C4-2B (cell line): ENCODE measurements around the gene HSF2.

Source experiments
- ZFX ChIP-seq: fragments of 450-650 bp; IDR thresholded peaks from 2 replicates; pipeline ENCODE4 v1.6.1; 2017
- TF ChIP-seq, protein P1 (sequence below): fragments of 450-650 bp; conservative IDR thresholded peaks from 2 replicates; pipeline ENCODE4 v1.5.1; 2017; ENCODE audit warnings: mild to moderate bottlenecking

DNA sequence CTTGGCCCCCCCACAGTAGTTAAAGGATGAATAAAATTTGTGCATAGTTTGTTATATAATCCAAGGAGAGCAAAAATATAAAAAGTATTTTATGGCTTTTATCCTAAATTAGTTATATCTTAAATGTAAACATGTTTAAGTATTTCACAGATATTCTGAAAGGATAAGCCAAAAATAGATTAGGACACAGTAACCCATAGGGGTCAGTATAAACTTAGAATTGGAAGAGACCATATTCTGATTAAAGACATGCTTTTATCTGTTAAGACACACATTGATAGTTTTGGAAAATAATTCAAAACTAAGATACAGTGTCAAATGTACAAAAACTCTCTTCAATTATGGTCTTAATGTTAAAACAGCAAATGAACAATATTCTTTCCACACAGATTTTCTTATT lies 76.7 kb downstream of the HSF2 start:
- TF ChIP-seq, protein P1, sequence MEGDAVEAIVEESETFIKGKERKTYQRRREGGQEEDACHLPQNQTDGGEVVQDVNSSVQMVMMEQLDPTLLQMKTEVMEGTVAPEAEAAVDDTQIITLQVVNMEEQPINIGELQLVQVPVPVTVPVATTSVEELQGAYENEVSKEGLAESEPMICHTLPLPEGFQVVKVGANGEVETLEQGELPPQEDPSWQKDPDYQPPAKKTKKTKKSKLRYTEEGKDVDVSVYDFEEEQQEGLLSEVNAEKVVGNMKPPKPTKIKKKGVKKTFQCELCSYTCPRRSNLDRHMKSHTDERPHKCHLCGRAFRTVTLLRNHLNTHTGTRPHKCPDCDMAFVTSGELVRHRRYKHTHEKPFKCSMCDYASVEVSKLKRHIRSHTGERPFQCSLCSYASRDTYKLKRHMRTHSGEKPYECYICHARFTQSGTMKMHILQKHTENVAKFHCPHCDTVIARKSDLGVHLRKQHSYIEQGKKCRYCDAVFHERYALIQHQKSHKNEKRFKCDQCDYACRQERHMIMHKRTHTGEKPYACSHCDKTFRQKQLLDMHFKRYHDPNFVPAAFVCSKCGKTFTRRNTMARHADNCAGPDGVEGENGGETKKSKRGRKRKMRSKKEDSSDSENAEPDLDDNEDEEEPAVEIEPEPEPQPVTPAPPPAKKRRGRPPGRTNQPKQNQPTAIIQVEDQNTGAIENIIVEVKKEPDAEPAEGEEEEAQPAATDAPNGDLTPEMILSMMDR = peak; percentile 67
- TF ChIP-seq ZFX = no peak
